DND-41 (cell line): Measurements from ENCODE around the gene ITGB7.

Experiments used
- ATAC-seq: fragments of 200-7000 bp; cut with Tn5 transposase; 3 replicates; pipeline ENCODE4 v1.9.1; 2021; ENCODE audit warnings: low read depth; ENCODE audit not compliant: insufficient read depth
- DNase-seq: peaks from one replicate; pipeline ENCODE4 v3.0.0-alpha.2; 2020
- H2AFZ ChIP-seq: 2 replicates; pipeline ENCODE4 v1.6.0; 2012; ENCODE audit warnings: low read depth, low read length
- H3K27ac ChIP-seq: 2 replicates; pipeline ENCODE4 v1.5.1; 2012; ENCODE audit warnings: low read length, inconsistent platforms
- H3K27me3 ChIP-seq: fragments of 200-600 bp; sonication (generic); 2 replicates; pipeline ENCODE4 v1.6.0; 2012; ENCODE audit warnings: low read length, mild to moderate bottlenecking, inconsistent platforms; ENCODE audit not compliant: insufficient read depth, poor library complexity
- H3K36me3 ChIP-seq: 2 replicates; pipeline ENCODE4 v1.5.1; 2012; ENCODE audit warnings: low read length, inconsistent platforms; ENCODE audit not compliant: insufficient read depth
- H3K4me1 ChIP-seq: 2 replicates; pipeline ENCODE4 v1.5.1; 2012; ENCODE audit warnings: mild to moderate bottlenecking, low read length; ENCODE audit not compliant: insufficient read depth
- H3K4me2 ChIP-seq: 2 replicates; pipeline ENCODE4 v1.6.0; 2012; ENCODE audit warnings: mild to moderate bottlenecking, moderate library complexity, low read length, inconsistent platforms; ENCODE audit not compliant: insufficient read depth
- H3K4me3 ChIP-seq, 2 experiments: fragments of 200-600 bp in 1 of 2; shearing (Covaris generic) in 1 of 2; 2 replicates each; pipeline ENCODE4 v1.5.1; 2012 to 2016; ENCODE audit warnings: inconsistent platforms in 2 of 2, low read length in 2 of 2, mild to moderate bottlenecking in 2 of 2, low read depth in 1 of 2, moderate library complexity in 1 of 2
- H3K79me2 ChIP-seq: 2 replicates; pipeline ENCODE4 v1.6.0; 2012; ENCODE audit warnings: low read length, inconsistent platforms; ENCODE audit not compliant: insufficient read depth
- H3K9ac ChIP-seq: 2 replicates; pipeline ENCODE4 v1.6.0; 2012; ENCODE audit warnings: low read depth, mild to moderate bottlenecking, inconsistent platforms, low read length, moderate library complexity
- H3K9me3 ChIP-seq: 2 replicates; pipeline ENCODE4 v1.5.1; 2012; ENCODE audit warnings: low read length, moderate library complexity, mild to moderate bottlenecking, inconsistent platforms; ENCODE audit not compliant: insufficient read depth, severe bottlenecking
- H4K20me1 ChIP-seq: 2 replicates; pipeline ENCODE4 v1.6.0; 2012; ENCODE audit warnings: low read length; ENCODE audit not compliant: insufficient read depth
- CTCF ChIP-seq: IDR thresholded peaks from 2 replicates; pipeline ENCODE4 v1.5.1; 2012; ENCODE audit warnings: borderline replicate concordance, low read length, moderate library complexity, mild to moderate bottlenecking; ENCODE audit not compliant: poor library complexity, severe bottlenecking; ENCODE audit errors: extremely low read depth
- EZH2 ChIP-seq: IDR thresholded peaks from 3 replicates; pipeline ENCODE4 v1.6.1; 2012; ENCODE audit warnings: borderline replicate concordance, low read depth, mild to moderate bottlenecking, moderate library complexity, low read length, inconsistent platforms; ENCODE audit not compliant: severe bottlenecking

Gene ITGB7

DNA sequence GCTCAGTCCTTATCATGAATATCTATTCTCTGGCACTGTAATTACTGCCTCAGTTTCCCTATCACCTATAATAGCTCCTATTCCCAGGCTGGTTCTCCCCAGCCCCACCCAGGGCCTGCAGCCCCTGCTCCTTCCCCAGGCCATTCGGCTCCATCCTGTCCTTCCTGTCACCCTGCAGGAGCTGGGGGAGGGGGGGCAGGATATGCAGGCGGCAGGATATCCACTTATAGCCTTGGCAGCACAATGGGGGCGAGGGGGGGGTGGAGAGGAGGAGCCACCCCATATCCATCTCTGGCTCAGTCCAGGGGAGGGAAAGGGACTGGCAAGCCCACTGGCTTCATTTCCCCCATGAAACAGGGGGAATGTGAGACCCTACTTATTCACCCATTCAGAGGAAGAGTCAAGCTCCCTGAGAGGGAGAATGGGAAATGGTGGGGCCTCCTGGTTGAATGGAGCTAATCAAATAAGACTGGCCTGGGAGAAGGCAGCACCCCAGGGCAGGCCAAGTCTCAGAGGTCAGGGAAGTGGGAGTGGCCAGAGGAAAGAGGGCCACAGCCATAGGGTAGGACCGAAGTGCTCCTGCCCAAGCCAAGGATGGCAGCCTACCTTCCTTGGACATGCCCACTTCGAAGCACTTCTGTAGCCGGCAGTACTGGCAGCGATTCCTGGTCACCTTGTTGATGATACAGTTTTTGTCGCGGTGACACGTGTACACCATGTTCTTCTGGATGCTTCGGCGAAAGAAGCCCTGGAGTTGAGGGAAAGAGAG, 7.8 kb upstream of the ITGB7 start:
- H4K20me1 ChIP-seq = no peaks in the 10 kb centered on the region
- TF ChIP-seq CTCF (no peak), EZH2 (no peak)
- H3K27ac ChIP-seq = no peak overlapping the region
- H3K79me2 ChIP-seq = no peaks in the 10 kb centered on the region
- no peaks in the 10 kb centered on the region for H3K36me3 ChIP-seq
- H3K4me1 ChIP-seq = peaks cover 14% of the 10 kb centered on the region
- no peak overlapping the region for H3K4me3 ChIP-seq
- DNase-seq (no peak), ATAC-seq (no peak)
- H3K9ac ChIP-seq = no peak overlapping the region
- no peak overlapping the region for H3K4me2 ChIP-seq
- no peak overlapping the region for H2AFZ ChIP-seq
- H3K27me3 ChIP-seq = peaks cover 9% of the 10 kb centered on the region
- H3K9me3 ChIP-seq = no peaks in the 10 kb centered on the region

DNA sequence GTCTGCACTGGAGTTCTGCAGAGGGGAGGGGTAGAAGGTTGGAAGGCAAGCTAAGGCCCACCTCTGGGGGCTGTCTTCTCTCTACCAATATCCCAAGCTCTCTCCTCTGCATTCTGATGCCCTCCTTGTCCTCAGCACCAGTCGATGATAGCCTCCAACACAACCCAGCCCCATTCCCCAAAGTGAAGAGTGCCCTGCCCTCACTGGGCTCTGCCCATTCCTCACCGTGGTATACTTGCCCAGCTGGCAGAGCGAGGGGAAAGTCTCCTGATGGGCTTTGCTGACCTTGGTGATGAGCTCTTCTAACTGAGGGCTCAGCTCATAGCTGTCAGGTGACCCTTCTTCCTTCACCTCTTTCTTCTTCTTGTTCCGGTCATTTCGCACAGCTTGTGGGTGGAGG, 7.2 kb upstream of the ITGB7 start:
- Histone ChIP-seq H3K4me1 (peaks cover 10% of the 10 kb centered on the region), H3K4me3 (no peak overlapping the region), H3K36me3 (no peaks in the 10 kb centered on the region), H3K4me2 (no peak overlapping the region), H3K9me3 (no peaks in the 10 kb centered on the region), H2AFZ (0 out of 2 replicates have a peak overlapping the region, but pooled peaks have one; percentile 68), H3K9ac (no peak overlapping the region), H3K27me3 (peaks cover 3% of the 10 kb centered on the region), H3K79me2 (no peaks in the 10 kb centered on the region), H3K27ac (no peak overlapping the region), H4K20me1 (no peaks in the 10 kb centered on the region)
- no peak for DNase-seq
- no peak for TF ChIP-seq EZH2
- TF ChIP-seq CTCF = no peak
- ATAC-seq = no peak

GRCh38 chr12:53213348-53213747, 6.3 kb upstream of the ITGB7 start:
- H3K36me3 ChIP-seq = no peaks in the 10 kb centered on the region
- DNase-seq = peak; percentile 87
- H3K27me3 ChIP-seq = no peaks in the 10 kb centered on the region
- TF ChIP-seq EZH2 = no peak
- TF ChIP-seq CTCF = peak; percentile 99
- H3K9ac ChIP-seq = no peak overlapping the region
- H3K4me3 ChIP-seq = no peak overlapping the region
- no peaks in the 10 kb centered on the region for H3K79me2 ChIP-seq
- ATAC-seq = peak; percentile 94
- peaks cover 14% of the 10 kb centered on the region for H3K4me1 ChIP-seq
- H3K27ac ChIP-seq = no peak overlapping the region
- peak overlapping the region; percentile 51; the same call in 1 of the 2 replicates for H3K4me2 ChIP-seq
- no peaks in the 10 kb centered on the region for H3K9me3 ChIP-seq
- H4K20me1 ChIP-seq = no peaks in the 10 kb centered on the region
- peak overlapping the region; percentile 68 for H2AFZ ChIP-seq
